ENCODE results near the gene GADD45GIP1. TPM values are rescaled to one million over a fixed set of nuclear protein-coding genes. Genes with fewer than 3 reads are reported as not detected.
"Not testable (repeated sequence)": the region's sequence is repeated elsewhere in the genome, so short reads cannot be mapped to it uniquely, and the experiment has no call there.

The GADD45GIP1 gene
- total RNA-seq, 6 experiments from 2014 or later, result 34.3 to 54.3 (median 46.9) TPM

DNA sequence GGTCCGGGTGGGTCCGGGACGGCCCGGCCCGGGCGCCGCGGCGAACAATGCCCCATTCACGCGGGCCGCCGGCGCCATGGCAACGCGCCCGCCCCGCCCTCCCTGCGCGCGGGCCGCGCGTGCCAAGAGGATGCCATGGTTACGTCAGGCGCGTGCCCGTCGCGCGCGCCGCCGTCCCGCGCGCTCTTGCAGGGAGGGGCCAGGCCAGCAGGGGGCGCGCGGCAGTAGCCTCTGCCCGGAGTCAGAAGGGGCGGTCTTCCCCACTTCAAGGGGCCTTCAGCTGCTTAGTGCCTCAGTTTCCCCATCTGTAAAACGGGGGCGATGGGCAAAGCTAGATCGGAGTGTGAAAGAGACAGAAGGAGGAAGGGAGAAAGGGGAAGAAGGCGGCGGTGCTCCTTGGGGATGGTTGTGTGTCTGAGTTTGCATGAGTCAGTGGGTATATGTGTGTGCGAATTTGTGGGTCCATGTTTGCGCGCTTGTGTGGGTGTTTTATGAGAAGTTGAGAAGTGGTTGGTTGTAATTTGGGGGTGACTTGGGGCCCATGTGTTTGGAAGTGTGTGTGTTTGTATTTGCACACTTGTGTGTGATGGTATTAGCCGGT, 26.6 kb upstream of the GADD45GIP1 start:
- peaks cover 8% of the 10 kb centered on the region for H3K4me1 Mint-ChIP-seq (ENCODE audit: low read depth)
- no peaks in the 10 kb centered on the region for H3K36me3 Mint-ChIP-seq (ENCODE audit: low read depth)
- H3K27me3 Mint-ChIP-seq (ENCODE audit: insufficient read depth), result no peaks in the 10 kb centered on the region
- TF ChIP-seq, protein P1, sequence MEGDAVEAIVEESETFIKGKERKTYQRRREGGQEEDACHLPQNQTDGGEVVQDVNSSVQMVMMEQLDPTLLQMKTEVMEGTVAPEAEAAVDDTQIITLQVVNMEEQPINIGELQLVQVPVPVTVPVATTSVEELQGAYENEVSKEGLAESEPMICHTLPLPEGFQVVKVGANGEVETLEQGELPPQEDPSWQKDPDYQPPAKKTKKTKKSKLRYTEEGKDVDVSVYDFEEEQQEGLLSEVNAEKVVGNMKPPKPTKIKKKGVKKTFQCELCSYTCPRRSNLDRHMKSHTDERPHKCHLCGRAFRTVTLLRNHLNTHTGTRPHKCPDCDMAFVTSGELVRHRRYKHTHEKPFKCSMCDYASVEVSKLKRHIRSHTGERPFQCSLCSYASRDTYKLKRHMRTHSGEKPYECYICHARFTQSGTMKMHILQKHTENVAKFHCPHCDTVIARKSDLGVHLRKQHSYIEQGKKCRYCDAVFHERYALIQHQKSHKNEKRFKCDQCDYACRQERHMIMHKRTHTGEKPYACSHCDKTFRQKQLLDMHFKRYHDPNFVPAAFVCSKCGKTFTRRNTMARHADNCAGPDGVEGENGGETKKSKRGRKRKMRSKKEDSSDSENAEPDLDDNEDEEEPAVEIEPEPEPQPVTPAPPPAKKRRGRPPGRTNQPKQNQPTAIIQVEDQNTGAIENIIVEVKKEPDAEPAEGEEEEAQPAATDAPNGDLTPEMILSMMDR (IDR thresholded peaks at IDR 0.05), result peak; percentile 97
- no peak overlapping the region for H3K4me3 Mint-ChIP-seq
- H3K27ac Mint-ChIP-seq, result no peak overlapping the region
- DNase-seq, result peak; percentile 50
- H3K9me3 Mint-ChIP-seq, result no peaks in the 10 kb centered on the region

DNA sequence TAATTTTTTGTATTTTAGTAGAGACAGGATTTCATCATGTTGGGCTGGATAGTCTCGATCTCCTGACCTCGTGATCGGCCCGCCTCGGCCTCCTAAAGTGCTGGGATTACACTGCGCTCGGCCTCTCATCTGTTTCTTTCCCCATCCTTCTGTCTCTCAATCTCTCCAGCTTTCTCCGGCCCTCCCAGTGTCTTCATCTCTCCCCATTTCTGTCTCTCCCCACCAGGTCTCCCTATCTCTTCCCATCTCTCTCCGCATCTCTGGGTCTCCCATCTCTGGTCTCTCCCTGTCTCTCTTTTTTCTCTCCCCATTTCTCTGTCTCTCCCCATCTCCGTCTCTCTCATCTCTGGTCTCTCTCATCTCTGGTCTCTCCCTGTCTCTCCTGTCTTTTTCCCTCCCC, 26.1 kb upstream of the GADD45GIP1 start:
- no peak overlapping the region for H3K27ac Mint-ChIP-seq
- H3K4me1 Mint-ChIP-seq (ENCODE audit: low read depth), result peaks cover 9% of the 10 kb centered on the region
- H3K27me3 Mint-ChIP-seq (ENCODE audit: insufficient read depth), result no peaks in the 10 kb centered on the region
- H3K36me3 Mint-ChIP-seq (ENCODE audit: low read depth), result no peaks in the 10 kb centered on the region
- TF ChIP-seq, protein P1 (IDR thresholded peaks at IDR 0.05), result no peak
- H3K9me3 Mint-ChIP-seq, result no peaks in the 10 kb centered on the region
- H3K4me3 Mint-ChIP-seq, result no peak overlapping the region
- DNase-seq, result no peak

DNA sequence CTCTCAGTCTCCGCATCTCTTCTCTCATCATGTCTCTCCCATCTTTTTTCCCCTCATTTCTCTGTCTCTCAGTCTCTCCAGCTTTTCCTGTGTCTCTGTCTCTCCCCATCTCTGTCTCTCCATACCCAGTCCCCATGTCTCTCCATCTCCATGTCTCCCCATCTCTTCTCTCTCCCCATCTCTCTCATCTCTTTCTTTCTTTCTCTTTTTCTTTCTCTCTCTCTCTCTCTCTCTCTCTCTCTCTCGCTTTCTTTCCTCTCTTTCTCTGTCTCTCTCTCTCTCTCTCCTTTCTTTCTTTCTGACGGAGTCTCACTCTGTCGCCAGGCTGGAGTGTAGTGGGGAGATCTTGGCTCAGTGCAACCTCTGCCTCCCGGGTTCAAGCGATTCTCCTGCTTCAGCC, 25.6 kb upstream of the GADD45GIP1 start:
- DNase-seq, result no peak
- Mint-ChIP-seq H3K27ac (no peak overlapping the region), H3K4me1 (ENCODE audit: low read depth) (peaks cover 13% of the 10 kb centered on the region), H3K36me3 (ENCODE audit: low read depth) (no peaks in the 10 kb centered on the region), H3K27me3 (ENCODE audit: insufficient read depth) (peaks cover 4% of the 10 kb centered on the region; the same call in 1 of the 2 replicates), H3K9me3 (no peaks in the 10 kb centered on the region), H3K4me3 (no peak overlapping the region)
- TF ChIP-seq, protein P1 (IDR thresholded peaks at IDR 0.05), result no peak

DNA sequence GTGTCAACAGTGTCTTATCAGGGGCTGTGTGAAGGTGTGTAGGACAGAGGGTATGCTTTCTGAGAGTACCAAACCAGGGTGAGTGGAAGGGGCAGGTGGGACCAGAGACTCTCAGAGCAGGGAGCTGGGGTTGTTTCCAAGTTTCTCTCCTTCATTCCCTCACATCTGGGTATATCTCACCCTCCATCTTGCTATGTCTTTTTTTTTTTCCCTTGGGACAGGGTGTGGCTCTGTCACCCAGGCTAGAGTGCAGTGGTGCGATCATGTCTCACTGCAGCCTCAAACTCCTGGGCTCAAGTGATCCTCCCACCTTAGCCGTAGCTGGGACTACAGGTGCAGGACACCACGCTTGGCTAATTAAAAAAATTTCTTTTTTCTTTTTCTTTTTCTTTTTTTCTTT, 23.0 kb upstream of the GADD45GIP1 start:
- Mint-ChIP-seq H3K27ac (no peak overlapping the region), H3K4me3 (no peak overlapping the region), H3K36me3 (ENCODE audit: low read depth) (no peaks in the 10 kb centered on the region), H3K27me3 (ENCODE audit: insufficient read depth) (peaks cover 4% of the 10 kb centered on the region; the same call in 1 of the 2 replicates), H3K4me1 (ENCODE audit: low read depth) (peaks cover 9% of the 10 kb centered on the region), H3K9me3 (no peaks in the 10 kb centered on the region)
- TF ChIP-seq, protein P1 (IDR thresholded peaks at IDR 0.05), result no peak
- no peak for DNase-seq

DNA sequence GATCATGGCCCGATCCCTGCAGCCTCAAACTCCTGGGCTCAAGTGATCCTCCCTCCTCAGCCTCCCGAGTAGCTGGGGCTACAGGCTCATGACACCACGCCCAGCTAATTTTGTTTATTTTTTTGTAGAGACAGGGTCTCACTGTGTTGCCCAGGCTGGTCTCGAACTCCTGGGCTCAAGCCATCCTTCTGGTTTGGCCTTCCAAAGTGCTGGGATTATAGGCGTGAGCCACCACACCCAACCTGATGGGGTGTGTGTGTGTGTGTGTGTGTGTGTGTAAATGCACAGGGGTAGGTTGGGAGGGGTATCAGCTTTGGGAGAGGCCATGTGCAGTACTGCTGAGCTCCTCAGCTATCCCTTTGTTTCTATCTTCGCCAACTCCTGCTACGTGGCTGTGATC, 19.1 kb upstream of the GADD45GIP1 start:
- H3K27ac Mint-ChIP-seq; H3K4me1 Mint-ChIP-seq (ENCODE audit: low read depth); H3K9me3 Mint-ChIP-seq; DNase-seq; H3K36me3 Mint-ChIP-seq (ENCODE audit: low read depth); H3K27me3 Mint-ChIP-seq (ENCODE audit: insufficient read depth); H3K4me3 Mint-ChIP-seq: not testable (repeated sequence)

DNA sequence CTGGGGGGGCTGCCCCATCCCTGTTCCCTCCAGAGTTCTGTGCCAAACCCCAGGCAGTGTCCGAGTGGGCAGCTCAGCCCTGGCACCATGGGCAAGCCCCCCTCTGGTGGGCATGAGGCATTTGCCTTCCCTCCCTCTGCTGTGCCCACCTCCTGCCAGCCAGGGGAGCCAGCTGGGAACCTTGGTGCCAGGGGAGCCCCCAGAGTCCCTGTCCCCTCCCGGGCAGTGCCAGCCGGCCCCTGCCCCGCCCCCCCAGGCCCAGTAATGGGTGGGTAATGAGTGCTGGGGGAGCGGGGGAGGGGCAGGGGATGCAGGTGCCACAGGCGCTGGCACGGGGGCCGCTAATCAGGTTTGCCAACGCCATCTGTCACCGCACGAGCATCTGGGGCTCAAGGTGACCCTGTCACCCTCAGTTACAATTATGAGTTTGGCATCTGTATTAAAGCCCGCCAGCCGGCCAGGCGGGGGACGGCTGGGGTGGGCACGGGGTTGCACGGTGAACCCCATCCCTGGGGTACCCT, 18.3 kb upstream of the GADD45GIP1 start:
- Mint-ChIP-seq H3K4me1 (ENCODE audit: low read depth) (peaks cover 12% of the 10 kb centered on the region), H3K27ac (no peak overlapping the region), H3K9me3 (no peaks in the 10 kb centered on the region), H3K4me3 (no peak overlapping the region), H3K36me3 (ENCODE audit: low read depth) (no peaks in the 10 kb centered on the region), H3K27me3 (ENCODE audit: insufficient read depth) (peaks cover 4% of the 10 kb centered on the region; the same call in 1 of the 2 replicates)
- TF ChIP-seq, protein P1 (IDR thresholded peaks at IDR 0.05), result no peak
- no peak for DNase-seq

Measured in HFFc6 (cell line).